IMR-90 (cell line): ENCODE data around the gene CNKSR3.

ENCODE experiments used
- CTCF ChIP-seq: conservative IDR thresholded peaks from 2 replicates; pipeline ENCODE4 v1.5.1; 2012; ENCODE audit warnings: mild to moderate bottlenecking, low read depth, low read length, improper control_type of control experiment
- ELK1 ChIP-seq: fragments of 150-350 bp; IDR thresholded peaks from 2 replicates; pipeline ENCODE4 v1.6.1; 2016; ENCODE audit warnings: low read depth, mild to moderate bottlenecking, low read length, moderate library complexity, borderline replicate concordance
- MAFK ChIP-seq: IDR thresholded peaks from 2 replicates; pipeline ENCODE4 v1.6.1; 2012; ENCODE audit warnings: low read depth, low read length, improper control_type of control experiment
- RAD21 ChIP-seq: IDR thresholded peaks from 2 replicates; pipeline ENCODE4 v1.6.1; 2012; ENCODE audit warnings: low read length, improper control_type of control experiment
- RFX5 ChIP-seq: IDR thresholded peaks from 2 replicates; pipeline ENCODE4 v1.8.0; 2012; ENCODE audit warnings: low read depth, mild to moderate bottlenecking, low read length, moderate library complexity

DNA sequence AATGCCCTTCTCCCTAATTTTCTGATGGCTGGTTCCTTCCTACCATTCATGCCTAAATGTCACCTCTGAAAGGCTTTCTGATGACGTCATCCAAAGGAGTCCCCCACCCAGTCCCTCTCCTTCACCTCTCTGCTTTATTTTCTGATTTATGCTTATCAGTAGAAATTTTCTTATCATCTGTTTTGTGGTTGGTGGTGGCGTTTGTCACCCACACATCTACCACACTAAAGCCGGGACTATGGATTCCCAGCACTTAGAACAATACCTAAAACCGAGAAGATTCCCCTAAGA lies 9.0 kb downstream of the CNKSR3 start:
- TF ChIP-seq ELK1 (no peak), CTCF (no peak), RFX5 (no peak), RAD21 (no peak), MAFK (no peak)
